ENCODE data around the gene TEX29.

Gene TEX29

GRCh38 chr13:111291908-111292307, 28.5 kb upstream of the TEX29 start:
- DNase-seq (ENCODE audit: low read depth) = no peak

- DNase-seq (ENCODE audit: low read depth) = no peak
Observed at GRCh38 chr13:111292710-111293485, 27.5 kb upstream of the TEX29 start.

- no peak for DNase-seq (ENCODE audit: low read depth)
Observed at GRCh38 chr13:111295886-111296285, 24.6 kb upstream of the TEX29 start.

GRCh38 chr13:111296417-111296816, 24.0 kb upstream of the TEX29 start:
- DNase-seq (ENCODE audit: low read depth) = no peak

- no peak for DNase-seq (ENCODE audit: low read depth)
Observed at GRCh38 chr13:111298214-111298975, 22.0 kb upstream of the TEX29 start.

GRCh38 chr13:111302045-111302726, 18.3 kb upstream of the TEX29 start:
- DNase-seq (ENCODE audit: low read depth) = no peak

GRCh38 chr13:111303559-111303958, 16.9 kb upstream of the TEX29 start:
- DNase-seq (ENCODE audit: low read depth) = no peak

GRCh38 chr13:111304041-111304544, 16.3 kb upstream of the TEX29 start:
- no peak for DNase-seq (ENCODE audit: low read depth)

GRCh38 chr13:111304603-111305289, 15.7 kb upstream of the TEX29 start:
- DNase-seq (ENCODE audit: low read depth) = no peak

- DNase-seq (ENCODE audit: low read depth) = no peak
Observed at GRCh38 chr13:111312944-111313590, 7.4 kb upstream of the TEX29 start.

- no peak for DNase-seq (ENCODE audit: low read depth)
Observed at GRCh38 chr13:111313911-111314425, 6.5 kb upstream of the TEX29 start.

GRCh38 chr13:111314852-111315251, 5.6 kb upstream of the TEX29 start:
- DNase-seq (ENCODE audit: low read depth) = no peak

- no peak for DNase-seq (ENCODE audit: low read depth)
Observed at GRCh38 chr13:111315347-111315995, 5.0 kb upstream of the TEX29 start.

GRCh38 chr13:111316161-111316730, 4.2 kb upstream of the TEX29 start:
- DNase-seq (ENCODE audit: low read depth) = no peak

- DNase-seq (ENCODE audit: low read depth) = no peak
Observed at GRCh38 chr13:111317042-111317550, 3.3 kb upstream of the TEX29 start.

- no peak for DNase-seq (ENCODE audit: low read depth)
Observed at GRCh38 chr13:111317571-111318345, 2.7 kb upstream of the TEX29 start.

- no peak for DNase-seq (ENCODE audit: low read depth)
Observed at GRCh38 chr13:111318386-111318785, 2.1 kb upstream of the TEX29 start.

GRCh38 chr13:111319521-111319920, 921 bp upstream of the TEX29 start:
- no peak for DNase-seq (ENCODE audit: low read depth)

Measured in stimulated activated CD8-positive, alpha-beta memory T cell treated with anti-CD3 and anti-CD28 coated beads, Interleukin-4, amount 100 ng/mL, for 24 hours (primary cell).